ENCODE data around the gene ANO10. TPM values are rescaled to one million over a fixed set of nuclear protein-coding genes. Genes with fewer than 3 reads are reported as not detected.

ANO10 gene
- total RNA-seq, 1 experiment from 2014 or later: 9.7 TPM

DNA sequence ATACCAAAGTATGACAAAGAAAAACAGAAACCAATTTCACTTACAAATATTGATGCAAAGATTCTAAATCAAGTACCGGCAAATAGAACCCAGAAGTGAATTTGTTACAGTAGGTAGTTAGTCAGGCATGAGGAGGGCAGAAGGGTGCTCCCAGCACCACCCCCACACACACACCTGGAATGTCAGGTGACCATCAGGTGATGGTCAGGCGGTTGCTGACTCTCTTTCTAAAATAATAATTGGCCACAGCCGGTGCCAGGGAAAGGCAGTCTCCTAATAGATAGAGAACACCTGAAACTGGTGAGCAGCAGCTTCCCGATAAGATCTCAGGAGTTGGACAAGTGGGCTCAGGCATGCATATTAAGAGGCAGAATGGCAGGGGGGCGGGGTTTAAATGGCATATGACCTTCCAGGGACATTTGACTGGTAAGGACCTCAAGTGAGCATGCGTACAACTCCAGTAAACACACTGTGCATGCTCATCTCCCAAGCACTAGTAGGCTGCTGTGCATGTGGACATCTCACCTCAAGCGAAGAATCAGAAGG is 131.1 kb downstream of the ANO10 start:
- Histone ChIP-seq H3K27me3 (replicated peaks; ENCODE audit: insufficient read depth, low read depth, low read length, poor library complexity) (no peaks in the 10 kb centered on the region), H3K4me3 (ENCODE audit: low read depth, low read length, poor library complexity, severe bottlenecking) (no peak overlapping the region), H3K9me3 (ENCODE audit: low read depth, low read length, poor library complexity, severe bottlenecking) (no peaks in the 10 kb centered on the region), H3K4me1 (ENCODE audit: insufficient read depth, low read length, poor library complexity, severe bottlenecking) (no peaks in the 10 kb centered on the region), H3K36me3 (ENCODE audit: insufficient read depth, low read length, poor library complexity, severe bottlenecking) (no peaks in the 10 kb centered on the region), H3K27ac (ENCODE audit: low read depth, low read length, poor library complexity, severe bottlenecking) (no peak overlapping the region)
- POLR2A ChIA-PET (ENCODE audit: low non-redundant PET): no interaction called here
- CTCF ChIA-PET: no interaction called here
- TF ChIP-seq, protein P1, sequence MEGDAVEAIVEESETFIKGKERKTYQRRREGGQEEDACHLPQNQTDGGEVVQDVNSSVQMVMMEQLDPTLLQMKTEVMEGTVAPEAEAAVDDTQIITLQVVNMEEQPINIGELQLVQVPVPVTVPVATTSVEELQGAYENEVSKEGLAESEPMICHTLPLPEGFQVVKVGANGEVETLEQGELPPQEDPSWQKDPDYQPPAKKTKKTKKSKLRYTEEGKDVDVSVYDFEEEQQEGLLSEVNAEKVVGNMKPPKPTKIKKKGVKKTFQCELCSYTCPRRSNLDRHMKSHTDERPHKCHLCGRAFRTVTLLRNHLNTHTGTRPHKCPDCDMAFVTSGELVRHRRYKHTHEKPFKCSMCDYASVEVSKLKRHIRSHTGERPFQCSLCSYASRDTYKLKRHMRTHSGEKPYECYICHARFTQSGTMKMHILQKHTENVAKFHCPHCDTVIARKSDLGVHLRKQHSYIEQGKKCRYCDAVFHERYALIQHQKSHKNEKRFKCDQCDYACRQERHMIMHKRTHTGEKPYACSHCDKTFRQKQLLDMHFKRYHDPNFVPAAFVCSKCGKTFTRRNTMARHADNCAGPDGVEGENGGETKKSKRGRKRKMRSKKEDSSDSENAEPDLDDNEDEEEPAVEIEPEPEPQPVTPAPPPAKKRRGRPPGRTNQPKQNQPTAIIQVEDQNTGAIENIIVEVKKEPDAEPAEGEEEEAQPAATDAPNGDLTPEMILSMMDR (conservative IDR thresholded peaks at IDR 0.05; ENCODE audit: low read depth, low read length): no peak
- no peak for TF ChIP-seq EZH2 (IDR thresholded peaks at IDR 0.05; ENCODE audit: borderline replicate concordance, low read depth, low read length, poor library complexity, severe bottlenecking)
- DNase-seq (ENCODE audit: low spot score): no peak
- intact Hi-C loops (cut with micrococcal nuclease; ENCODE audit: unreplicated experiment): no loop called here
- BruUV-seq (replicated peaks): no TSS peak

DNA sequence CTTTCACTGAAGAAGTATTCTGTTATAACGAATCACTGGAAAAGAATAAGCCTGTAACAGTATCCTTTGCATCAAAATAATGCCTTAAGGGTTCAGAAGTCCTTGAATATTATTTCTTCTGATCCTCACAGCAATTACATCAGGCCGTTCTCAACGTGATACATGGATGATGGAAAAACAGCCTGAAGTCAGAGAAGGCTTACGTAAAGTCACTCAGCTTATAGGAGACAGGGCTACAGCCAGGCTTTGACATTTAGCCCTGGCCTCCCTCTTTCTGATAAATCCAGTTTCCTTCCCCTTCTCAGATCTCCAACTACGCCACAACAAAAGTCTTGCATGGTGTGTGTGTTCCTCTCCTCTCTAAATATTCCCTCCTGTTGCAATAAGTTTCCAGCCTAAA is 131.9 kb downstream of the ANO10 start:
- Histone ChIP-seq H3K9me3 (ENCODE audit: low read depth, low read length, poor library complexity, severe bottlenecking) (no peaks in the 10 kb centered on the region), H3K4me3 (ENCODE audit: low read depth, low read length, poor library complexity, severe bottlenecking) (no peak overlapping the region), H3K4me1 (ENCODE audit: insufficient read depth, low read length, poor library complexity, severe bottlenecking) (no peaks in the 10 kb centered on the region), H3K27me3 (replicated peaks; ENCODE audit: insufficient read depth, low read depth, low read length, poor library complexity) (no peaks in the 10 kb centered on the region), H3K27ac (ENCODE audit: low read depth, low read length, poor library complexity, severe bottlenecking) (no peak overlapping the region), H3K36me3 (ENCODE audit: insufficient read depth, low read length, poor library complexity, severe bottlenecking) (no peaks in the 10 kb centered on the region)
- BruUV-seq (replicated peaks): no TSS peak
- TF ChIP-seq EZH2 (IDR thresholded peaks at IDR 0.05; ENCODE audit: borderline replicate concordance, low read depth, low read length, poor library complexity, severe bottlenecking): no peak
- TF ChIP-seq, protein P1 (conservative IDR thresholded peaks at IDR 0.05; ENCODE audit: low read depth, low read length): no peak
- ChIA-PET POLR2A (ENCODE audit: low non-redundant PET) (no interaction called here), CTCF (no interaction called here)
- no peak for DNase-seq (ENCODE audit: low spot score)
- intact Hi-C loops (cut with micrococcal nuclease; ENCODE audit: unreplicated experiment): no loop called here

DNA sequence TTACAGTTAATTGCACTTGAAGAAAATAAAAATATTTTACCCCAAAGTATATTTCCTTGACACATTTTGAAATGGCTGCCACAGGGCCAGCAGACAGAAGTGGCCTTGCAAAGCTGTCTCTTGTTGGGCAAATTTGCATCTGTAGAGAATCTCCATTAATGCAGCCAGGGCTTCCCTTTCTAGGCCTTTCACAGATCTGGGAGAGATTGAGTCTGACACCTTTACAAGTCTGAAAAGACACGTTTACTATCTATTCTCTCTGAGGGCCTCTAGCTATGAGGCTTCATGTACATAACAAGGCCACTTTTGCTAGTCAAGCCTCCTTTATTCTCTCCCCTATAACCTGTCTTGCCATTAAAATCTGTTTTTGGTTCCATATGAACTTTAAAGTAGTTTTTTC is 135.9 kb downstream of the ANO10 start:
- Histone ChIP-seq H3K36me3 (ENCODE audit: insufficient read depth, low read length, poor library complexity, severe bottlenecking) (no peaks in the 10 kb centered on the region), H3K4me1 (ENCODE audit: insufficient read depth, low read length, poor library complexity, severe bottlenecking) (no peaks in the 10 kb centered on the region), H3K9me3 (ENCODE audit: low read depth, low read length, poor library complexity, severe bottlenecking) (no peaks in the 10 kb centered on the region), H3K27me3 (replicated peaks; ENCODE audit: insufficient read depth, low read depth, low read length, poor library complexity) (no peaks in the 10 kb centered on the region), H3K4me3 (ENCODE audit: low read depth, low read length, poor library complexity, severe bottlenecking) (no peak overlapping the region), H3K27ac (ENCODE audit: low read depth, low read length, poor library complexity, severe bottlenecking) (no peak overlapping the region)
- no TSS peak for BruUV-seq (replicated peaks)
- DNase-seq (ENCODE audit: low spot score): no peak
- TF ChIP-seq EZH2 (IDR thresholded peaks at IDR 0.05; ENCODE audit: borderline replicate concordance, low read depth, low read length, poor library complexity, severe bottlenecking): no peak
- TF ChIP-seq, protein P1 (conservative IDR thresholded peaks at IDR 0.05; ENCODE audit: low read depth, low read length): no peak
- CTCF ChIA-PET: no interaction called here
- POLR2A ChIA-PET (ENCODE audit: low non-redundant PET): no interaction called here
- intact Hi-C loops (cut with micrococcal nuclease; ENCODE audit: unreplicated experiment): no loop called here
